ENCODE measurements around the gene CFAP251.

CFAP251 gene

DNA sequence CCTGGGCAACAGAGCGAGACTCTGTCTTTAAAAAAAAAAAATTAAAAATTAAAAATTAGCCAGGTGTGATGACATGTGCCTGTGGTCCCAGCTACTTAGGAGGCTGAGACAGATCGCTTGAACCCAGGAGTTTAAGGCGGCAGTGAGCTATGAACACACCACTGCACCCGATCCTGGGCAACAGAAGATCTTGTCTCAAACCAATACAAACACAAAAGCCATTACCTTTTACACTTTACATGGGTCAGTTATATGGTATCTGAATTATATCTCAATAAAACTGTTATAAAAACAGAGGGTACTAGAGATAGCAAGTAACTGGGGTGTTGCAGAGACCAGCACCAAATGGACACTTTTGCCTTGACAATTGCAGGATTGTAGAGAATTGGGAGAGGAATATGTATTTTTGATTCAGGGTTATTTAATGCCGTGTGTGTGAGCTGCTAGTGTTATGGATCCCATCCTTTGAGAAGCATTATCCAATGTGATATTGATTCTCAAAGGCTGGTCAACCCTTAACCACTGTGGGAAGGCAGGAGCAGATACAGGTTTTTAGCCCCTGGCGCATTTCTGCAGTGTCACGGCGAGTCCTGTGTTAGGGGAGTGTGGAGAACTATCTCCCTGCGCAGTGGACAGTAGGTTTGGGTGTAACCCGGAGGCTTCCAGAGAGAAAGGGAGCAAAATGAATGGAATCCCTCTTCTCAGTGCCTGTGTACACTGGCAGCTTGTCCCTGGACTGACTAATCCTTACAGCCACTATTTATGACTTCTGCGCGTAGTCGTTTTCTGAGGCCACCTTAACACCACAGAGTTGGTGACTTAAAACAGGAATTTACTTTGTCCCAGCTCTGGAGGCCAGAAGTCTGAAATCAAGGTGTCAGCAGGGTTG is 25.5 kb upstream of the CFAP251 start:
- Histone ChIP-seq H3K27me3 (ENCODE audit: insufficient read depth, insufficient read length) (no peaks in the 10 kb centered on the region), H3K9ac (ENCODE audit: insufficient read length, low read depth) (peak overlapping the region; percentile 23), H3K4me3 (ENCODE audit: insufficient read length, low read depth) (no peak overlapping the region), H3K9me3 (ENCODE audit: insufficient read depth, low read length) (no peaks in the 10 kb centered on the region), H3K36me3 (ENCODE audit: insufficient read depth, insufficient read length, low read length) (peaks cover 59% of the 10 kb centered on the region), H3K4me1 (ENCODE audit: insufficient read depth, insufficient read length) (no peaks in the 10 kb centered on the region)
- TF ChIP-seq YY1 (IDR thresholded peaks at IDR 0.05; ENCODE audit: insufficient read depth, insufficient read length) (no peak), ZNF274 (IDR thresholded peaks at IDR 0.05; ENCODE audit: low read depth, low read length) (no peak), SUZ12 (IDR thresholded peaks at IDR 0.05; ENCODE audit: extremely low read depth, insufficient read depth, insufficient read length) (no peak)
- DNase-seq (ENCODE audit: low read depth, low spot score) = no peak

DNA sequence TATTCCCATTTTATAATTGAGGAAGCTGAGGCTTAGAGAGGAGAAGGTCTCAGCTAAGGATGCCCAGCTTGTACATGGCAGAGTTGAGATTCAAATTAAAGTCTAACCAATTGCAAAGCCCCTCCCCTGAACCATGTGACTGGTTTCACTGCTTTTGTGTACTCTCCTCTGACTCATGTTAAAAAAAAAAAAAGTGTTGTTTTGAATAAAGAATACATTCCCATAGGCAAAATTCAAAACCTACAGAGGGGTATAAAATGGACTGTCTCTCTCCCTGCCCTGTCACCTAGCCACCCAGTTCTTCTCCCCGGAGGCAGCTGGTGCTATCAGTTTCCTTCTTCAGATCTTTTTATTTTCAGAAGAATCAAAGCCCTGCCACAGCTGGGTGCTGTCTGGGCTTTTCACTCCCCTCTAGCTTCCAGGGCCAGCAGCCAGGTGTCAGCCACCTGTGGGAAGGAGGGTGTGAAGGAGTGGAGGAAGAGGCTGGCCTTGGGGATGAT is 24.4 kb upstream of the CFAP251 start:
- Histone ChIP-seq H3K9me3 (ENCODE audit: insufficient read depth, low read length) (no peaks in the 10 kb centered on the region), H3K27me3 (ENCODE audit: insufficient read depth, insufficient read length) (no peaks in the 10 kb centered on the region), H3K36me3 (ENCODE audit: insufficient read depth, insufficient read length, low read length) (peaks cover 66% of the 10 kb centered on the region), H3K4me3 (ENCODE audit: insufficient read length, low read depth) (no peak overlapping the region), H3K4me1 (ENCODE audit: insufficient read depth, insufficient read length) (peaks cover 2% of the 10 kb centered on the region), H3K9ac (ENCODE audit: insufficient read length, low read depth) (no peak overlapping the region)
- TF ChIP-seq SUZ12 (IDR thresholded peaks at IDR 0.05; ENCODE audit: extremely low read depth, insufficient read depth, insufficient read length) = no peak
- TF ChIP-seq YY1 (IDR thresholded peaks at IDR 0.05; ENCODE audit: insufficient read depth, insufficient read length) = no peak
- TF ChIP-seq ZNF274 (IDR thresholded peaks at IDR 0.05; ENCODE audit: low read depth, low read length) = no peak
- DNase-seq (ENCODE audit: low read depth, low spot score) = no peak

DNA sequence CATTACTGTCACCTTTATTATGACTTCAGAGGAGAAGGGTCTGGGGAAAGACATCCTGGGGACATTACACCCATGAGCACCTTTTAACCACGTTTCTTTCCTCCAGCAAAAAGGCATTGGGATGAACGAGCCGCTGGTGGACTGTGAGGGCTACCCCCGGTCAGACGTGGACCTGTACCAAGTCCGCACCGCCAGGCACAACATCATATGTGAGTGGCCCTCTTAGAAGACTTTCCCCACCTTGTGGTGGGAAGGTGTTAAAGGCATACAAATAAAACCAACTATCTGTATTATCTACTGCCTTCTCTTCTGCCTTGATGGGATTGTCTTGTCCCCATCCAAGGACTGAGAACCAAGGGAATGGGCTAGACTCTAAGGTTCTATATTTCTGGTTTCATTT is 23.8 kb upstream of the CFAP251 start:
- Histone ChIP-seq H3K36me3 (ENCODE audit: insufficient read depth, insufficient read length, low read length) (peaks cover 69% of the 10 kb centered on the region), H3K4me3 (ENCODE audit: insufficient read length, low read depth) (no peak overlapping the region), H3K9me3 (ENCODE audit: insufficient read depth, low read length) (no peaks in the 10 kb centered on the region), H3K27me3 (ENCODE audit: insufficient read depth, insufficient read length) (no peaks in the 10 kb centered on the region), H3K9ac (ENCODE audit: insufficient read length, low read depth) (no peak overlapping the region), H3K4me1 (ENCODE audit: insufficient read depth, insufficient read length) (peaks cover 2% of the 10 kb centered on the region)
- TF ChIP-seq YY1 (IDR thresholded peaks at IDR 0.05; ENCODE audit: insufficient read depth, insufficient read length) = no peak
- TF ChIP-seq SUZ12 (IDR thresholded peaks at IDR 0.05; ENCODE audit: extremely low read depth, insufficient read depth, insufficient read length) = no peak
- TF ChIP-seq ZNF274 (IDR thresholded peaks at IDR 0.05; ENCODE audit: low read depth, low read length) = no peak
- DNase-seq (ENCODE audit: low read depth, low spot score) = no peak

- no peak for DNase-seq (ENCODE audit: low read depth, low spot score)
- Histone ChIP-seq H3K27me3 (ENCODE audit: insufficient read depth, insufficient read length) (no peaks in the 10 kb centered on the region), H3K4me1 (ENCODE audit: insufficient read depth, insufficient read length) (peaks cover 2% of the 10 kb centered on the region), H3K9me3 (ENCODE audit: insufficient read depth, low read length) (no peaks in the 10 kb centered on the region), H3K4me3 (ENCODE audit: insufficient read length, low read depth) (no peak overlapping the region), H3K36me3 (ENCODE audit: insufficient read depth, insufficient read length, low read length) (peaks cover 82% of the 10 kb centered on the region), H3K9ac (ENCODE audit: insufficient read length, low read depth) (no peak overlapping the region)
- TF ChIP-seq YY1 (IDR thresholded peaks at IDR 0.05; ENCODE audit: insufficient read depth, insufficient read length) (no peak), ZNF274 (IDR thresholded peaks at IDR 0.05; ENCODE audit: low read depth, low read length) (no peak), SUZ12 (IDR thresholded peaks at IDR 0.05; ENCODE audit: extremely low read depth, insufficient read depth, insufficient read length) (no peak)
Measured at GRCh38 chr12:121898287-121898686, 20.1 kb upstream of the CFAP251 start.

DNA sequence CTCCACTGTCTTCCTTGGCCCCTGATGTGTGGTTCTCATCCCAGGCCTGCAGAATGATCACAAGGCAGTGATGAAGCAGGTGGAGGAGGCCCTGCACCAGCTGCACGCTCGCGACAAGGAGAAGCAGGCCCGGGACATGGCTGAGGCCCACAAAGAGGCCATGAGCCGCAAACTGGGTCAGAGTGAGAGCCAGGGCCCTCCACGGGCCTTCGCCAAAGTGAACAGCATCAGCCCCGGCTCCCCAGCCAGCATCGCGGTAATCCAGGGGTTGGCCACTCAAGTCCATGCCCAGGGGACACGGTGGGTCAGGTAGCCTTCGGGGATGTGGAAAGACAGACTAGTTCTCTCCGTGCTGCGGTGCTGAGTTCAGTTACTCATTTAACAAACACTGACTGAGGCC is 18.8 kb upstream of the CFAP251 start:
- no peak for TF ChIP-seq YY1 (IDR thresholded peaks at IDR 0.05; ENCODE audit: insufficient read depth, insufficient read length)
- Histone ChIP-seq H3K9me3 (ENCODE audit: insufficient read depth, low read length) (no peaks in the 10 kb centered on the region), H3K27me3 (ENCODE audit: insufficient read depth, insufficient read length) (no peaks in the 10 kb centered on the region), H3K4me1 (ENCODE audit: insufficient read depth, insufficient read length) (peaks cover 2% of the 10 kb centered on the region), H3K9ac (ENCODE audit: insufficient read length, low read depth) (no peak overlapping the region), H3K4me3 (ENCODE audit: insufficient read length, low read depth) (no peak overlapping the region), H3K36me3 (ENCODE audit: insufficient read depth, insufficient read length, low read length) (peaks cover 86% of the 10 kb centered on the region)
- no peak for DNase-seq (ENCODE audit: low read depth, low spot score)

GRCh38 chr12:121903202-121903601 is 15.2 kb upstream of the CFAP251 start:
- Histone ChIP-seq H3K27me3 (ENCODE audit: insufficient read depth, insufficient read length) (no peaks in the 10 kb centered on the region), H3K9me3 (ENCODE audit: insufficient read depth, low read length) (no peaks in the 10 kb centered on the region), H3K9ac (ENCODE audit: insufficient read length, low read depth) (no peak overlapping the region), H3K36me3 (ENCODE audit: insufficient read depth, insufficient read length, low read length) (peaks cover 76% of the 10 kb centered on the region), H3K4me3 (ENCODE audit: insufficient read length, low read depth) (no peak overlapping the region), H3K4me1 (ENCODE audit: insufficient read depth, insufficient read length) (peaks cover under 1% of the 10 kb centered on the region)
- TF ChIP-seq SUZ12 (IDR thresholded peaks at IDR 0.05; ENCODE audit: extremely low read depth, insufficient read depth, insufficient read length) = no peak
- no peak for DNase-seq (ENCODE audit: low read depth, low spot score)

GRCh38 chr12:121905746-121906145 is 12.6 kb upstream of the CFAP251 start:
- no peak for TF ChIP-seq SUZ12 (IDR thresholded peaks at IDR 0.05; ENCODE audit: extremely low read depth, insufficient read depth, insufficient read length)
- TF ChIP-seq YY1 (IDR thresholded peaks at IDR 0.05; ENCODE audit: insufficient read depth, insufficient read length) = no peak
- no peak for TF ChIP-seq ZNF274 (IDR thresholded peaks at IDR 0.05; ENCODE audit: low read depth, low read length)
- H3K4me1 ChIP-seq (ENCODE audit: insufficient read depth, insufficient read length) = no peaks in the 10 kb centered on the region
- DNase-seq (ENCODE audit: low read depth, low spot score) = no peak
- H3K9me3 ChIP-seq (ENCODE audit: insufficient read depth, low read length) = no peaks in the 10 kb centered on the region
- H3K36me3 ChIP-seq (ENCODE audit: insufficient read depth, insufficient read length, low read length) = peaks cover 71% of the 10 kb centered on the region
- no peak overlapping the region for H3K4me3 ChIP-seq (ENCODE audit: insufficient read length, low read depth)
- no peak overlapping the region for H3K9ac ChIP-seq (ENCODE audit: insufficient read length, low read depth)
- H3K27me3 ChIP-seq (ENCODE audit: insufficient read depth, insufficient read length) = no peaks in the 10 kb centered on the region
